ENCODE results near the gene RPS10. TPM values are rescaled to one million over a fixed set of nuclear protein-coding genes. Genes with fewer than 3 reads are reported as not detected.
"Not testable (repeated sequence)": the region's sequence is repeated elsewhere in the genome, so short reads cannot be mapped to it uniquely, and the experiment has no call there.

Gene RPS10
- polyA plus RNA-seq, 1 experiment: 2,426 TPM

GRCh38 chr6:34374508-34374907, 51.4 kb downstream of the RPS10 start:
- H3K9me3 ChIP-seq (ENCODE audit: control insufficient read depth, insufficient read depth, low read length): no peaks in the 10 kb centered on the region
- no peak for TF ChIP-seq CTCF (IDR thresholded peaks at IDR 0.05; ENCODE audit: low read depth, low read length)
- no peak for DNase-seq (ENCODE audit: low read depth, low spot score)
- H3K27ac ChIP-seq (ENCODE audit: low read depth, low read length): no peak overlapping the region
- ChIA-PET POLR2A (no interaction called here), CTCF (no interaction called here)
- no peak overlapping the region for H3K4me3 ChIP-seq (ENCODE audit: low read depth, low read length)
- no peaks in the 10 kb centered on the region for H3K27me3 ChIP-seq (ENCODE audit: control insufficient read depth, insufficient read depth, low read length)

DNA sequence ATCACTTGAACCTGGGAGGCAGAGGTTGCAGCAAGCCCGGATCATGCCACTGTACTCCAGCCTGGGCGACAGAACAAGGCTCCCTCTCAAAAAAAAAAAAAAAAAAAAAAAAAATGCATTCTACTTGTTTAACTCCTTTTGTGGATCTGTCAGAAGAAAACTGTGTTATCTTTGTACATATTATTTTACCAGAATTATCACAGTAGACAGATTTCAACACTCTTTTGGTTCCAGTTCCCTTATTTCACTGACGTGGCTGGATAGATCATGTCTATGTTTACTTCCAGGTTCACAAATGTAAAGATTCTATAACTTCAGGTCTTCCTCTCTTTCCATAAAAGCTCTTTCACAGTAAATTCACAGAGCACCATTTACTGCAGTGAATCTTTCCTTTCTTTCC, 51.8 kb downstream of the RPS10 start:
- H3K9me3 ChIP-seq (ENCODE audit: control insufficient read depth, insufficient read depth, low read length): no peaks in the 10 kb centered on the region
- POLR2A ChIA-PET: interaction anchor here (0.5 kb wide), 1 partner anchor 50 kb away, joined by 4 read pairs; no protein-coding TSS in a partner anchor
- H3K4me3 ChIP-seq (ENCODE audit: low read depth, low read length): no peak overlapping the region
- TF ChIP-seq CTCF (IDR thresholded peaks at IDR 0.05; ENCODE audit: low read depth, low read length): no peak
- H3K27me3 ChIP-seq (ENCODE audit: control insufficient read depth, insufficient read depth, low read length): no peaks in the 10 kb centered on the region
- CTCF ChIA-PET: no interaction called here
- H3K27ac ChIP-seq (ENCODE audit: low read depth, low read length): no peak overlapping the region
- no peak for DNase-seq (ENCODE audit: low read depth, low spot score)

DNA sequence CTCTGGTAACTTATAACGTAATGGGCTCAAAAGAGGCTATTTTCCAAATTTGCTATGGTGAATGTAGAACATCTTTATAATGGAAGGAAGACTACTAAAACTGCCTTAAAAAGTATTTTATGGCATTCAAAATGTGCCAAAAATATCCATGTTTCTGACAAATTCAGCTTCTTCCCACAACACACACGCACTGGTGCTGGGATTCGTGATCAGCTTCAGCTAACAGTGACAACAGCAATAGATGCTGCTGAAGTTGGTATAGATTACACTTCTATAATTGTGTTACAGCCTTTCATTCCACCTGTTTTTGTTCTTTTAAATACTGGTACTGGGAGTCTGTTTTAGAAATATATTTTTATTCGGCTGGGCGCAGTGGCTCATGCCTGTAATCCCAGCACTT, 52.4 kb downstream of the RPS10 start:
- Histone ChIP-seq H3K4me3 (ENCODE audit: low read depth, low read length) (no peak overlapping the region), H3K9me3 (ENCODE audit: control insufficient read depth, insufficient read depth, low read length) (no peaks in the 10 kb centered on the region), H3K27ac (ENCODE audit: low read depth, low read length) (no peak overlapping the region), H3K27me3 (ENCODE audit: control insufficient read depth, insufficient read depth, low read length) (no peaks in the 10 kb centered on the region)
- ChIA-PET POLR2A (interaction anchor here (0.5 kb wide), 1 partner anchor 49 kb away, joined by 4 read pairs; no protein-coding TSS in a partner anchor), CTCF (interaction anchor here (0.5 kb wide), 1 partner anchor 209 kb away, joined by 5 read pairs; no protein-coding TSS in a partner anchor)
- no peak for TF ChIP-seq CTCF (IDR thresholded peaks at IDR 0.05; ENCODE audit: low read depth, low read length)
- DNase-seq (ENCODE audit: low read depth, low spot score): no peak

- H3K27me3 ChIP-seq (ENCODE audit: control insufficient read depth, insufficient read depth, low read length); DNase-seq (ENCODE audit: low read depth, low spot score); H3K27ac ChIP-seq (ENCODE audit: low read depth, low read length); POLR2A ChIA-PET; H3K9me3 ChIP-seq (ENCODE audit: control insufficient read depth, insufficient read depth, low read length); H3K4me3 ChIP-seq (ENCODE audit: low read depth, low read length); CTCF ChIA-PET: not testable (repeated sequence)
Measured at GRCh38 chr6:34371865-34372264, 54.0 kb downstream of the RPS10 start.

DNA sequence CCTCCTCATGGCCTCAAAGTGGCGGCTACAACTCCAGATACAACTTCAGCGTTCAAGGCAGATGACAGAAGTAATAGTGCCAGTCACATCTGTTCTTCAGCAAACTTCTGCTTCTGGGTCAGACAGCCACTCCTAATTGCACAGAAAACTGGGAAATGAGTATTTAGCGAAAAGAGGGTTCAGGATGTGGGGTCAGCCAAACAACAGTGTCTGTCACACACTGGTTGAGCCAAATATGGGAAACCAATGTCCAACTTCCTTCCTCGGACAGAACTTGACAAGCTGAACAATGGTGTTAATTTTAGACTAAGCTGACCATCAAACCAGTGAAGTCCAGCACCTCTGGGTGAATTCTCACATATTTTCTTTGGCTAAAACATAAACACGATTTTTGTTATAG, 55.5 kb downstream of the RPS10 start:
- Histone ChIP-seq H3K27me3 (ENCODE audit: control insufficient read depth, insufficient read depth, low read length) (no peaks in the 10 kb centered on the region), H3K27ac (ENCODE audit: low read depth, low read length) (no peak overlapping the region), H3K4me3 (ENCODE audit: low read depth, low read length) (no peak overlapping the region), H3K9me3 (ENCODE audit: control insufficient read depth, insufficient read depth, low read length) (no peaks in the 10 kb centered on the region)
- ChIA-PET POLR2A (no interaction called here), CTCF (no interaction called here)
- DNase-seq (ENCODE audit: low read depth, low spot score): no peak
- TF ChIP-seq CTCF (IDR thresholded peaks at IDR 0.05; ENCODE audit: low read depth, low read length): no peak

DNA sequence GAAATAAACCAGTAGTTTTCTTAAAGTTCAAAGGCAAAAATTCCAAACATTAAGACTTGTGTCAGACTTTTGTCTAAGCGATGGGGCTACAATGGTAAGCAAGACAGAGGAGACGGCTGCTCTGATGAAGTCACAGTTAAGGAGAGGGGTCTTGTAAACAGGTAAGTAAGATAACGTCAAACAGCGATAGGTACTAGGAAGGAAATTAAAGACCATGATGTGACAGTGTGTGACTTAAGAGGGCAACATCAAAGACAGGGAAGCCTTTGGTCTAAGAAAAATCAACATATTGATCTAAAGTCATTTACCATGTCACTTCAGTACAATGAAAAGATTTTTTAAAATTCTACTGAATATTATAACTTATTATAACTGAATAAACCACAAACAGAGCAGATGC, 56.5 kb downstream of the RPS10 start:
- Histone ChIP-seq H3K27ac (ENCODE audit: low read depth, low read length) (no peak overlapping the region), H3K27me3 (ENCODE audit: control insufficient read depth, insufficient read depth, low read length) (no peaks in the 10 kb centered on the region), H3K4me3 (ENCODE audit: low read depth, low read length) (no peak overlapping the region), H3K9me3 (ENCODE audit: control insufficient read depth, insufficient read depth, low read length) (no peaks in the 10 kb centered on the region)
- no peak for DNase-seq (ENCODE audit: low read depth, low spot score)
- ChIA-PET CTCF (no interaction called here), POLR2A (no interaction called here)
- no peak for TF ChIP-seq CTCF (IDR thresholded peaks at IDR 0.05; ENCODE audit: low read depth, low read length)
